H1 (cell line): ENCODE results near the gene NID2. TPM values are rescaled to one million over a fixed set of nuclear protein-coding genes. Genes with fewer than 3 reads are reported as not detected.

ENCODE experiments used
- CTCF ChIA-PET: fragments of 300-600 bp; sonication (Branson Sonifier 250); formaldehyde crosslinking; loops from one replicate; lab custom pipeline; 2021; ENCODE audit not compliant: partially characterized antibody; lab: Charles Lee
- POLR2A ChIA-PET: fragments of 300-600 bp; sonication (Branson Sonifier 250); formaldehyde crosslinking; loops from one replicate; lab custom pipeline; 2021; ENCODE audit warnings: inconsistent platforms; ENCODE audit not compliant: partially characterized antibody; lab: Charles Lee
- DNase-seq, 2 experiments: peaks; one replicate each; pipeline versions ENCODE4 v3.0.0 to v3.0.0-alpha.2; 2010 to 2022; ENCODE audit warnings: low spot score in 2 of 2, low read depth in 1 of 2, mixed read lengths in 1 of 2
- FAIRE-seq: peaks from 2 replicates; lab custom pipeline; 2011; peaks lifted over from hg19 to GRCh38; lab: Jason Lieb, UNC
- H2AFZ ChIP-seq: 2 replicates; pipeline ENCODE4 v1.8.1; 2012; ENCODE audit warnings: low read length, inconsistent platforms
- H2AK5ac ChIP-seq: 2 replicates; pipeline ENCODE4 v1.6.1; 2013; ENCODE audit warnings: low read depth, low read length
- H2BK120ac ChIP-seq: replicated peaks from 2 replicates; pipeline ENCODE3; 2013; ENCODE audit warnings: low read depth, low read length, inconsistent platforms
- H2BK12ac ChIP-seq: 2 replicates; pipeline ENCODE4 v1.6.1; 2013; ENCODE audit warnings: low read depth, low read length
- H2BK15ac ChIP-seq: 2 replicates; pipeline ENCODE4 v1.6.1; 2013; ENCODE audit warnings: low read length
- H2BK20ac ChIP-seq: 2 replicates; pipeline ENCODE4 v1.6.1; 2013; ENCODE audit warnings: low read length
- H2BK5ac ChIP-seq: 2 replicates; pipeline ENCODE4 v1.6.1; 2013; ENCODE audit warnings: low read depth, low read length
- H3K14ac ChIP-seq: 2 replicates; pipeline ENCODE4 v1.6.1; 2013; ENCODE audit warnings: inconsistent platforms; ENCODE audit not compliant: insufficient read length
- H3K18ac ChIP-seq: 2 replicates; pipeline ENCODE4 v1.6.1; 2013; ENCODE audit warnings: low read length; ENCODE audit errors: extremely low read depth
- H3K23ac ChIP-seq: 2 replicates; pipeline ENCODE4 v1.6.1; 2013; ENCODE audit warnings: inconsistent platforms; ENCODE audit not compliant: insufficient read length
- H3K23me2 ChIP-seq: 2 replicates; pipeline ENCODE4 v1.6.1; 2013; ENCODE audit warnings: low read depth, low read length
- H3K27ac ChIP-seq: 2 replicates; pipeline ENCODE4 v1.6.1; 2011; ENCODE audit warnings: low read depth, low read length, inconsistent platforms
- H3K27me3 ChIP-seq, 4 experiments: replicated peaks in 1 of 4; 1 replicate in 1 of 4; 2 replicates in 3 of 4; pipeline versions ENCODE4 v1.6.1 to v1.8.1; 2011 to 2013; ENCODE audit warnings: low read length in 3 of 4, mild to moderate bottlenecking in 3 of 4, inconsistent platforms in 2 of 4, mixed read lengths in 2 of 4, moderate library complexity in 1 of 4; ENCODE audit not compliant: control insufficient read depth in 3 of 4, insufficient read depth in 3 of 4; ENCODE audit errors: extremely low read depth in 1 of 4
- H3K36me3 ChIP-seq, 4 experiments: 2 replicates each; pipeline versions ENCODE4 v1.6.1 to v1.8.1; 2011 to 2013; ENCODE audit warnings: mild to moderate bottlenecking in 4 of 4, low read length in 3 of 4, moderate library complexity in 2 of 4, control low read depth in 1 of 4, inconsistent platforms in 1 of 4; ENCODE audit not compliant: insufficient read depth in 4 of 4, control insufficient read depth in 2 of 4
- H3K4ac ChIP-seq: replicated peaks from 2 replicates; pipeline ENCODE3; 2013; ENCODE audit warnings: low read length, low read depth, mixed read lengths, inconsistent platforms; ENCODE audit not compliant: insufficient read length
- H3K4me1 ChIP-seq, 4 experiments: replicated peaks in 1 of 4; 1 replicate in 1 of 4; 2 replicates in 3 of 4; pipeline versions ENCODE4 v1.6.1 to v1.8.1; 2011 to 2013; ENCODE audit warnings: low read length in 3 of 4, inconsistent platforms in 2 of 4, mixed read lengths in 1 of 4; ENCODE audit not compliant: insufficient read depth in 4 of 4, control insufficient read depth in 3 of 4
- H3K4me2 ChIP-seq, 2 experiments: 2 replicates each; pipeline versions ENCODE4 v1.6.1 to v1.8.1; 2011 to 2013; ENCODE audit warnings: low read depth in 2 of 2, low read length in 2 of 2, control low read depth in 1 of 2, inconsistent platforms in 1 of 2, mild to moderate bottlenecking in 1 of 2; ENCODE audit not compliant: insufficient read depth in 1 of 2
- H3K4me3 ChIP-seq, 4 experiments: fragments of 200-600, 300-600 bp in 1 of 4; sonication (generic), shearing (Covaris generic), sonication (Bioruptor Twin) in 1 of 4; 2 replicates each; pipeline versions ENCODE4 v1.5.1 to v1.8.1; 2011 to 2016; ENCODE audit warnings: low read length in 4 of 4, low read depth in 3 of 4, control low read depth in 2 of 4, inconsistent platforms in 2 of 4, mild to moderate bottlenecking in 2 of 4, mixed read lengths in 1 of 4, moderate library complexity in 1 of 4; ENCODE audit not compliant: insufficient read depth in 2 of 4; ENCODE audit errors: extremely low read depth in 1 of 4
- H3K56ac ChIP-seq: replicated peaks from 2 replicates; pipeline ENCODE3; 2013; ENCODE audit warnings: low read depth, mild to moderate bottlenecking, mixed read lengths, low read length, inconsistent platforms; ENCODE audit not compliant: insufficient read length
- H3K79me1 ChIP-seq: 2 replicates; pipeline ENCODE4 v1.6.1; 2013; ENCODE audit warnings: low read depth, low read length, control low read depth
- H3K79me2 ChIP-seq, 2 experiments: 2 replicates each; pipeline versions ENCODE4 v1.6.1 to v1.8.1; 2012 to 2013; ENCODE audit warnings: low read length in 2 of 2, mild to moderate bottlenecking in 2 of 2, inconsistent platforms in 1 of 2; ENCODE audit not compliant: insufficient read depth in 2 of 2, control insufficient read depth in 1 of 2
- H3K9ac ChIP-seq, 4 experiments: replicated peaks in 1 of 4; 1 replicate in 1 of 4; 2 replicates in 3 of 4; pipeline versions ENCODE4 v1.6.1 to v1.8.1; 2011 to 2013; ENCODE audit warnings: low read depth in 3 of 4, low read length in 3 of 4, control low read depth in 2 of 4, mild to moderate bottlenecking in 2 of 4, moderate library complexity in 2 of 4, inconsistent platforms in 1 of 4; ENCODE audit errors: extremely low read depth in 1 of 4
- H3K9me3 ChIP-seq, 2 experiments: 2 replicates each; pipeline versions ENCODE4 v1.6.1 to v1.8.1; 2012 to 2013; ENCODE audit warnings: mild to moderate bottlenecking in 2 of 2, moderate library complexity in 2 of 2, control low read depth in 1 of 2, inconsistent platforms in 1 of 2, low read depth in 1 of 2, low read length in 1 of 2, mixed read lengths in 1 of 2; ENCODE audit not compliant: insufficient read depth in 2 of 2
- H4K20me1 ChIP-seq, 2 experiments: replicated peaks in 1 of 2; 2 replicates each; pipeline versions ENCODE3 to v1.8.1; 2011 to 2013; ENCODE audit warnings: inconsistent platforms in 2 of 2, low read length in 2 of 2, mild to moderate bottlenecking in 1 of 2; ENCODE audit not compliant: insufficient read depth in 2 of 2, control insufficient read depth in 1 of 2
- H4K5ac ChIP-seq: 2 replicates; pipeline ENCODE4 v1.6.1; 2013; ENCODE audit warnings: low read length, low read depth, mixed read lengths, inconsistent platforms; ENCODE audit not compliant: insufficient read length
- H4K8ac ChIP-seq: 2 replicates; pipeline ENCODE4 v1.8.0; 2013; ENCODE audit warnings: mild to moderate bottlenecking, moderate library complexity, low read length, inconsistent platforms; ENCODE audit not compliant: insufficient read depth; ENCODE audit errors: extremely low read depth
- H4K91ac ChIP-seq: replicated peaks from 2 replicates; pipeline ENCODE3; 2013; ENCODE audit warnings: low read length, mixed read lengths, inconsistent platforms; ENCODE audit not compliant: insufficient read length
- CBX5 ChIP-seq: fragments of 300-800, 300-1000 bp; sonication (generic); IDR thresholded peaks from 2 replicates; pipeline ENCODE4 v1.7.1; 2016; ENCODE audit warnings: antibody characterized with exemption, low read length, low read depth
- E2F6 ChIP-seq: IDR thresholded peaks from 2 replicates; pipeline ENCODE4 v1.6.1; 2012; ENCODE audit warnings: inconsistent platforms
- HDAC2 ChIP-seq, 2 experiments: fragments of 300-600 bp in 1 of 2; sonication (generic) in 1 of 2; IDR thresholded peaks; 2 replicates each; pipeline ENCODE4 v1.6.1; 2011 to 2012; ENCODE audit warnings: low read depth in 2 of 2, low read length in 2 of 2, mild to moderate bottlenecking in 2 of 2, moderate library complexity in 2 of 2, borderline replicate concordance in 1 of 2, inconsistent platforms in 1 of 2
- JUND ChIP-seq: IDR thresholded peaks from 2 replicates; pipeline ENCODE4 v1.6.1; 2011; ENCODE audit warnings: mild to moderate bottlenecking, improper control_type of control experiment, low read length
- KDM1A ChIP-seq: fragments of 200-600, 300-600 bp; sonication (generic); IDR thresholded peaks from 2 replicates; pipeline ENCODE4 v1.7.1; 2016; ENCODE audit warnings: mild to moderate bottlenecking, low read length, borderline replicate concordance
- RFX5 ChIP-seq: IDR thresholded peaks from 2 replicates; pipeline ENCODE4 v1.6.1; 2011; ENCODE audit warnings: low read depth, low read length, improper control_type of control experiment, borderline replicate concordance
- RNF2 ChIP-seq: fragments of 200-900, 300-1000 bp; sonication (generic); IDR thresholded peaks from 2 replicates; pipeline ENCODE4 v1.7.1; 2016; ENCODE audit warnings: borderline replicate concordance, low read depth, mild to moderate bottlenecking, antibody characterized with exemption, low read length; ENCODE audit not compliant: poor library complexity, severe bottlenecking; ENCODE audit errors: missing control alignments
- SIRT6 ChIP-seq: IDR thresholded peaks from one replicate; pipeline ENCODE4 v1.7.1; 2012; ENCODE audit warnings: low read length, inconsistent platforms
- TEAD4 ChIP-seq: IDR thresholded peaks from 2 replicates; pipeline ENCODE4 v1.6.1; 2012; ENCODE audit warnings: low read depth, low read length, inconsistent platforms, mixed read lengths
- WGBS, 2 experiments: shearing (Covaris generic) in 1 of 2; methylation state at CpG; one replicate each; pipeline versions ENCODE4 v1.1.6 to v1.1.7; 2013 to 2015; ENCODE audit warnings: low lambda C conversion rate in 2 of 2, mixed read lengths in 2 of 2, inconsistent platforms in 1 of 2, low coverage in 1 of 2, missing lambda C conversion rate in 1 of 2; ENCODE audit not compliant: insufficient replicate concordance in 2 of 2, insufficient coverage in 1 of 2, insufficient read length in 1 of 2; ENCODE audit errors: extremely low coverage in 1 of 2, missing lambda C conversion rate in 1 of 2; 5-methylcytosine and 5-hydroxymethylcytosine counted together
- polyA plus RNA-seq, 7 experiments: library from polyadenylated mRNA; depleted of rRNA in 3 of 7; stranded (reverse) in 5 of 7; unstranded in 2 of 7; fragments of >200 nt in 5 of 7; fragments of 200-250 nt in 2 of 7; gene quantifications; 1 replicate in 5 of 7; 2 replicates in 1 of 7; 4 replicates in 1 of 7; pipeline versions ENCODE4 v1.2.1 to v1.2.3, GENCODE V29; 2011 to 2013; ENCODE audit warnings: missing spikeins in 2 of 7, mixed read lengths in 2 of 7
- total RNA-seq: library from RNA; stranded (reverse); fragmentation: NEBNext Ultra II Directional; extraction: Animal tissue kit (Norgen Biotek cat#: 25700); gene quantifications from 2 replicates; pipeline ENCODE4 v1.2.1, GENCODE V29; 2021
- TF ChIP-seq, protein P1 (sequence below): IDR thresholded peaks from 2 replicates; pipeline ENCODE4 v1.6.1; 2012; ENCODE audit warnings: low read length, inconsistent platforms
- TF ChIP-seq, protein P2 (sequence below): IDR thresholded peaks from 2 replicates; pipeline ENCODE4 v1.6.1; 2012; ENCODE audit warnings: inconsistent platforms

Gene NID2
- total and polyA plus RNA-seq, 2 of the 8 experiments (the other 6 are each of a cell fraction or from before 2014, with no cell fraction given): 6.1 to 12.6 TPM

- Histone ChIP-seq H2BK5ac (no peak overlapping the region), H3K27me3 (no peaks in the 10 kb centered on the region), H3K4me1 (no peaks in the 10 kb centered on the region; a peak in 1 of 7 replicates), H3K36me3 (no peaks in the 10 kb centered on the region; a peak in 1 of 8 replicates), H3K9ac (no peak overlapping the region), H4K8ac (no peak overlapping the region), H3K14ac (no peak overlapping the region), H3K9me3 (no peaks in the 10 kb centered on the region), H3K23ac (no peak overlapping the region), H2BK120ac (no peak overlapping the region), H4K5ac (no peak overlapping the region), H3K23me2 (no peaks in the 10 kb centered on the region), H2AFZ (no peak overlapping the region), H4K20me1 (no peaks in the 10 kb centered on the region), H2AK5ac (no peak overlapping the region), H2BK12ac (no peak overlapping the region), H3K4me2 (no peak overlapping the region), H3K4ac (no peak overlapping the region), H4K91ac (no peak overlapping the region), H3K18ac (no peak overlapping the region), H2BK15ac (no peak overlapping the region), H3K56ac (no peak overlapping the region), H3K79me2 (no peaks in the 10 kb centered on the region), H2BK20ac (no peak overlapping the region), H3K4me3 (no peak overlapping the region), H3K27ac (no peak overlapping the region), H3K79me1 (peaks cover 2% of the 10 kb centered on the region; the same call in 1 of the 2 replicates)
- POLR2A ChIA-PET: no interaction called here
- 95% methylated on average over 1 of the region's 1 CpG; no CpG with 5 or more reads in 1 of the 2 experiments for WGBS, 2 experiments
- DNase-seq: no peak
- CTCF ChIA-PET: interaction anchor here (1.1 to 4.8 kb wide), 2 partner anchors 14 to 28 kb away, joined by 3 to 25 read pairs; no protein-coding TSS in a partner anchor
- no peak for FAIRE-seq
- TF ChIP-seq, protein P1, sequence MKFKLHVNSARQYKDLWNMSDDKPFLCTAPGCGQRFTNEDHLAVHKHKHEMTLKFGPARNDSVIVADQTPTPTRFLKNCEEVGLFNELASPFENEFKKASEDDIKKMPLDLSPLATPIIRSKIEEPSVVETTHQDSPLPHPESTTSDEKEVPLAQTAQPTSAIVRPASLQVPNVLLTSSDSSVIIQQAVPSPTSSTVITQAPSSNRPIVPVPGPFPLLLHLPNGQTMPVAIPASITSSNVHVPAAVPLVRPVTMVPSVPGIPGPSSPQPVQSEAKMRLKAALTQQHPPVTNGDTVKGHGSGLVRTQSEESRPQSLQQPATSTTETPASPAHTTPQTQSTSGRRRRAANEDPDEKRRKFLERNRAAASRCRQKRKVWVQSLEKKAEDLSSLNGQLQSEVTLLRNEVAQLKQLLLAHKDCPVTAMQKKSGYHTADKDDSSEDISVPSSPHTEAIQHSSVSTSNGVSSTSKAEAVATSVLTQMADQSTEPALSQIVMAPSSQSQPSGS: no peak
- TF ChIP-seq CBX5: no peak
- TF ChIP-seq HDAC2 (IDR thresholded peaks at IDR 0.05; ENCODE audit: borderline replicate concordance in 1 of 2, low read depth in 2 of 2, low read length in 2 of 2): no peak
- TF ChIP-seq SIRT6: no peak
- no peak for TF ChIP-seq JUND
- no peak for TF ChIP-seq RNF2
- TF ChIP-seq, protein P2, sequence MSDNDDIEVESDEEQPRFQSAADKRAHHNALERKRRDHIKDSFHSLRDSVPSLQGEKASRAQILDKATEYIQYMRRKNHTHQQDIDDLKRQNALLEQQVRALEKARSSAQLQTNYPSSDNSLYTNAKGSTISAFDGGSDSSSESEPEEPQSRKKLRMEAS: no peak
- TF ChIP-seq TEAD4: no peak
- TF ChIP-seq E2F6: no peak
- no peak for TF ChIP-seq KDM1A
- TF ChIP-seq RFX5: no peak
Measured at GRCh38 chr14:52029881-52030280, 39.0 kb downstream of the NID2 start.
